SU-DHL-6 (cell line): ENCODE results near the gene HDAC3.

Experiments used
- EZH2phosphoT487 ChIP-seq: fragments of 200-600 bp; sonication (generic), shearing (Covaris generic); conservative IDR thresholded peaks from 2 replicates; pipeline ENCODE4 v1.6.1; 2018; ENCODE audit warnings: mild to moderate bottlenecking, antibody characterized with exemption, low read length, moderate library complexity, mixed read lengths
- TF ChIP-seq, protein P1 (sequence below): fragments of 200-600 bp; sonication (generic); IDR thresholded peaks from one replicate; pipeline ENCODE4 v1.5.1; 2017; ENCODE audit warnings: antibody characterized with exemption, mild to moderate bottlenecking, low read length, moderate library complexity; ENCODE audit not compliant: insufficient read depth, poor library complexity, severe bottlenecking

DNA sequence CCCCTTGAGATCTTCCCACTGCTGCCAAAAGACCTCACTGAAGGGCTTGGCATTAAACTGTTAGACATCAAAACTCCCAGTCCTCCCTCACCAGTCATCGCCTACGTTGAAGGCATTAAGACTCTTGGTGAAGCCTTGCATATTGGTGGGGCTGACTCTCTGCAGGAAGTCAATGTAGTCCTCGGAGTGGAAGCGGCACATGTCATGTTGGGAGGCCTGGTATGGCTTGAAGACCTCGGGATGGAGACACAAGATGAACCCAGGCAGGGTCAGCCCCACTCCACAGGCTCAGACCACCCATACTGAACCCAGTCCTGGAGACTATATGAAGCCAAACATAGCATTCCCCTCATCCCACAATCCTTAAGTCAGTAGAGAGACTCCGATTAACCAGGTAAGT, 1.9 kb downstream of the HDAC3 start:
- TF ChIP-seq, protein P1, sequence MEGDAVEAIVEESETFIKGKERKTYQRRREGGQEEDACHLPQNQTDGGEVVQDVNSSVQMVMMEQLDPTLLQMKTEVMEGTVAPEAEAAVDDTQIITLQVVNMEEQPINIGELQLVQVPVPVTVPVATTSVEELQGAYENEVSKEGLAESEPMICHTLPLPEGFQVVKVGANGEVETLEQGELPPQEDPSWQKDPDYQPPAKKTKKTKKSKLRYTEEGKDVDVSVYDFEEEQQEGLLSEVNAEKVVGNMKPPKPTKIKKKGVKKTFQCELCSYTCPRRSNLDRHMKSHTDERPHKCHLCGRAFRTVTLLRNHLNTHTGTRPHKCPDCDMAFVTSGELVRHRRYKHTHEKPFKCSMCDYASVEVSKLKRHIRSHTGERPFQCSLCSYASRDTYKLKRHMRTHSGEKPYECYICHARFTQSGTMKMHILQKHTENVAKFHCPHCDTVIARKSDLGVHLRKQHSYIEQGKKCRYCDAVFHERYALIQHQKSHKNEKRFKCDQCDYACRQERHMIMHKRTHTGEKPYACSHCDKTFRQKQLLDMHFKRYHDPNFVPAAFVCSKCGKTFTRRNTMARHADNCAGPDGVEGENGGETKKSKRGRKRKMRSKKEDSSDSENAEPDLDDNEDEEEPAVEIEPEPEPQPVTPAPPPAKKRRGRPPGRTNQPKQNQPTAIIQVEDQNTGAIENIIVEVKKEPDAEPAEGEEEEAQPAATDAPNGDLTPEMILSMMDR = no peak
- no peak for TF ChIP-seq EZH2phosphoT487
